Upper lobe of left lung (tissue), 4 donors: ENCODE results near the gene OSBPL7.

Experiments used
- EP300 ChIP-seq, 4 donors: sonication (generic); formaldehyde crosslinking; IDR thresholded peaks; one replicate each; pipeline ENCODE4 v1.5.1; 2017; ENCODE audit warnings: antibody characterized with exemption in 4 of 4, control low read depth in 2 of 4
- POLR2A ChIP-seq, 4 donors: fragments of 450-650 bp; IDR thresholded peaks; one replicate each; pipeline ENCODE4 v1.5.1; 2016 to 2017; ENCODE audit warnings: antibody characterized with exemption in 4 of 4, mild to moderate bottlenecking in 2 of 4
- TF ChIP-seq, protein P1 (sequence below), 6 experiments: fragments of 450-650 bp in 4 of 6; fragments of 200-600 bp in 2 of 6; sonication (generic) in 2 of 6; IDR thresholded peaks; one replicate each; pipeline ENCODE4 v1.5.1; 2016 to 2019; ENCODE audit warnings: antibody characterized with exemption in 6 of 6

DNA sequence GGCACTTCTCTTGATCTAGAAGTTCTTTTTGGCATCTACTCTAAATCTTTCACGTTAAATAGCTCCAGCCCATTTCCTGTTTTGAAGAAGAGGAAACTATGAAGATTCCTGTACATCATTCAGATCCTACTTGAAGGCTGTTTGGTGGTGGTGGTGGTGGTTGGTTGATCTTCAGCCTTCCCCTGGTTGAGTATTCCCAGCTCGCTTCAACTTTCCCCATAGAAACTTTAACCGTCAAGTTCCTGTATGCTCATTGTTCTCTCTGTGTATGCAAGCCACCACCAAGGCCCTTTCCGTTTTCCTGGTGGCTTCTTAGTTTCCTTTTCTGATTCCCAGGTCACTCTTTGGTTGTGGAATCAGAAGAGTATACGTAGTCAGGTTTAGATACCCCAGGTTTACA is 13.2 kb upstream of the OSBPL7 start:
- TF ChIP-seq POLR2A (IDR thresholded peaks at IDR 0.05) (no peak), EP300 (IDR thresholded peaks at IDR 0.05) (no peak)
- TF ChIP-seq, protein P1, sequence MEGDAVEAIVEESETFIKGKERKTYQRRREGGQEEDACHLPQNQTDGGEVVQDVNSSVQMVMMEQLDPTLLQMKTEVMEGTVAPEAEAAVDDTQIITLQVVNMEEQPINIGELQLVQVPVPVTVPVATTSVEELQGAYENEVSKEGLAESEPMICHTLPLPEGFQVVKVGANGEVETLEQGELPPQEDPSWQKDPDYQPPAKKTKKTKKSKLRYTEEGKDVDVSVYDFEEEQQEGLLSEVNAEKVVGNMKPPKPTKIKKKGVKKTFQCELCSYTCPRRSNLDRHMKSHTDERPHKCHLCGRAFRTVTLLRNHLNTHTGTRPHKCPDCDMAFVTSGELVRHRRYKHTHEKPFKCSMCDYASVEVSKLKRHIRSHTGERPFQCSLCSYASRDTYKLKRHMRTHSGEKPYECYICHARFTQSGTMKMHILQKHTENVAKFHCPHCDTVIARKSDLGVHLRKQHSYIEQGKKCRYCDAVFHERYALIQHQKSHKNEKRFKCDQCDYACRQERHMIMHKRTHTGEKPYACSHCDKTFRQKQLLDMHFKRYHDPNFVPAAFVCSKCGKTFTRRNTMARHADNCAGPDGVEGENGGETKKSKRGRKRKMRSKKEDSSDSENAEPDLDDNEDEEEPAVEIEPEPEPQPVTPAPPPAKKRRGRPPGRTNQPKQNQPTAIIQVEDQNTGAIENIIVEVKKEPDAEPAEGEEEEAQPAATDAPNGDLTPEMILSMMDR (IDR thresholded peaks at IDR 0.05) = no peak
